Measurements from ENCODE around the gene ATF1.

GRCh38 chr12:50776749-50777728 is 13.1 kb downstream of the ATF1 start:
- TF ChIP-seq CEBPB (IDR thresholded peaks at IDR 0.05; ENCODE audit: borderline replicate concordance in 1 of 2, low read depth in 2 of 2, low read length in 2 of 2) (no peak), CTCF (IDR thresholded peaks at IDR 0.05 in 2 of 3, conservative IDR thresholded peaks at IDR 0.05 in 1 of 3; ENCODE audit: control insufficient read depth in 2 of 3, extremely low read depth in 1 of 3, insufficient read depth in 1 of 3, low read depth in 3 of 3, low read length in 3 of 3) (no peak)

Measured in GM12878 (cell line).